SK-N-SH (cell line): ENCODE results near the gene SPRY4.

ENCODE experiments used
- ELF1 ChIP-seq: IDR thresholded peaks from 2 replicates; pipeline ENCODE4 v1.4.0; 2012
- EP300 ChIP-seq, 2 experiments: IDR thresholded peaks; 2 replicates each; pipeline versions ENCODE4 v1.4.0 to v1.6.1; 2012; ENCODE audit warnings: borderline replicate concordance in 1 of 2, low read depth in 1 of 2, low read length in 1 of 2
- FOXM1 ChIP-seq: IDR thresholded peaks from 2 replicates; pipeline ENCODE4 v1.4.0; 2012; ENCODE audit warnings: low read depth, mild to moderate bottlenecking
- JUND ChIP-seq: IDR thresholded peaks from 2 replicates; pipeline ENCODE4 v1.4.0; 2012
- NRF1 ChIP-seq: IDR thresholded peaks from 2 replicates; pipeline ENCODE4 v1.6.1; 2012; ENCODE audit warnings: low read depth, mild to moderate bottlenecking, low read length
- TF ChIP-seq, protein P1 (sequence below): IDR thresholded peaks from 2 replicates; pipeline ENCODE4; 2012
- TF ChIP-seq, protein P2 (sequence below): fragments of 200-600 bp; sonication (generic); IDR thresholded peaks from 2 replicates; pipeline ENCODE4 v1.6.1; 2017; ENCODE audit warnings: antibody characterized with exemption, mild to moderate bottlenecking, moderate library complexity
- TF ChIP-seq, protein P3 (sequence below): IDR thresholded peaks from 2 replicates; pipeline ENCODE4 v1.6.1; 2012; ENCODE audit warnings: mild to moderate bottlenecking, low read depth, low read length, moderate library complexity

DNA sequence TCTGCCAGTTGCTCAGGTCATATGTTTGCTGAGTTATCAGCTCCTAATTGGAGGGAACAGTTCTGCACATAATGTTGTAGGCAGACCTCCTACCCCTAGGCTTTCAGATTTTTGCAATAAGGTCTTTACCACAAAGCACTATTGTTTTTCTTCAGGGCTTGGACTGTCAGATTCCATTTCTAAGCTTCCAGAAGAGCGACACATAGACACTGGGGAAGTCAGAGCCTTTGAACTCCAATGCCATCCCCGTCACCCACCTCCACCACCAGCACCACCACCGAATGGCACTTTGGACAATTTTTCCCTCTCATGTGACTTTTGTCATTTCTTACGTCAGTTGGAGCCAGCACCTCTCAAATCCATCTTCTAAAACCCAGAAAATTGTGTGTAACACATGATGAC is 28.3 kb upstream of the SPRY4 start:
- TF ChIP-seq, protein P1, sequence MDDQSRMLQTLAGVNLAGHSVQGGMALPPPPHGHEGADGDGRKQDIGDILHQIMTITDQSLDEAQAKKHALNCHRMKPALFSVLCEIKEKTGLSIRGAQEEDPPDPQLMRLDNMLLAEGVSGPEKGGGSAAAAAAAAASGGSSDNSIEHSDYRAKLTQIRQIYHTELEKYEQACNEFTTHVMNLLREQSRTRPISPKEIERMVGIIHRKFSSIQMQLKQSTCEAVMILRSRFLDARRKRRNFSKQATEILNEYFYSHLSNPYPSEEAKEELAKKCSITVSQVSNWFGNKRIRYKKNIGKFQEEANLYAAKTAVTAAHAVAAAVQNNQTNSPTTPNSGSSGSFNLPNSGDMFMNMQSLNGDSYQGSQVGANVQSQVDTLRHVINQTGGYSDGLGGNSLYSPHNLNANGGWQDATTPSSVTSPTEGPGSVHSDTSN: no peak
- no peak for TF ChIP-seq ELF1
- TF ChIP-seq, protein P2, sequence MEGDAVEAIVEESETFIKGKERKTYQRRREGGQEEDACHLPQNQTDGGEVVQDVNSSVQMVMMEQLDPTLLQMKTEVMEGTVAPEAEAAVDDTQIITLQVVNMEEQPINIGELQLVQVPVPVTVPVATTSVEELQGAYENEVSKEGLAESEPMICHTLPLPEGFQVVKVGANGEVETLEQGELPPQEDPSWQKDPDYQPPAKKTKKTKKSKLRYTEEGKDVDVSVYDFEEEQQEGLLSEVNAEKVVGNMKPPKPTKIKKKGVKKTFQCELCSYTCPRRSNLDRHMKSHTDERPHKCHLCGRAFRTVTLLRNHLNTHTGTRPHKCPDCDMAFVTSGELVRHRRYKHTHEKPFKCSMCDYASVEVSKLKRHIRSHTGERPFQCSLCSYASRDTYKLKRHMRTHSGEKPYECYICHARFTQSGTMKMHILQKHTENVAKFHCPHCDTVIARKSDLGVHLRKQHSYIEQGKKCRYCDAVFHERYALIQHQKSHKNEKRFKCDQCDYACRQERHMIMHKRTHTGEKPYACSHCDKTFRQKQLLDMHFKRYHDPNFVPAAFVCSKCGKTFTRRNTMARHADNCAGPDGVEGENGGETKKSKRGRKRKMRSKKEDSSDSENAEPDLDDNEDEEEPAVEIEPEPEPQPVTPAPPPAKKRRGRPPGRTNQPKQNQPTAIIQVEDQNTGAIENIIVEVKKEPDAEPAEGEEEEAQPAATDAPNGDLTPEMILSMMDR: no peak
- TF ChIP-seq NRF1: no peak
- TF ChIP-seq EP300 (IDR thresholded peaks at IDR 0.05; ENCODE audit: borderline replicate concordance in 1 of 2, low read depth in 1 of 2, low read length in 1 of 2): no peak
- TF ChIP-seq, protein P3, sequence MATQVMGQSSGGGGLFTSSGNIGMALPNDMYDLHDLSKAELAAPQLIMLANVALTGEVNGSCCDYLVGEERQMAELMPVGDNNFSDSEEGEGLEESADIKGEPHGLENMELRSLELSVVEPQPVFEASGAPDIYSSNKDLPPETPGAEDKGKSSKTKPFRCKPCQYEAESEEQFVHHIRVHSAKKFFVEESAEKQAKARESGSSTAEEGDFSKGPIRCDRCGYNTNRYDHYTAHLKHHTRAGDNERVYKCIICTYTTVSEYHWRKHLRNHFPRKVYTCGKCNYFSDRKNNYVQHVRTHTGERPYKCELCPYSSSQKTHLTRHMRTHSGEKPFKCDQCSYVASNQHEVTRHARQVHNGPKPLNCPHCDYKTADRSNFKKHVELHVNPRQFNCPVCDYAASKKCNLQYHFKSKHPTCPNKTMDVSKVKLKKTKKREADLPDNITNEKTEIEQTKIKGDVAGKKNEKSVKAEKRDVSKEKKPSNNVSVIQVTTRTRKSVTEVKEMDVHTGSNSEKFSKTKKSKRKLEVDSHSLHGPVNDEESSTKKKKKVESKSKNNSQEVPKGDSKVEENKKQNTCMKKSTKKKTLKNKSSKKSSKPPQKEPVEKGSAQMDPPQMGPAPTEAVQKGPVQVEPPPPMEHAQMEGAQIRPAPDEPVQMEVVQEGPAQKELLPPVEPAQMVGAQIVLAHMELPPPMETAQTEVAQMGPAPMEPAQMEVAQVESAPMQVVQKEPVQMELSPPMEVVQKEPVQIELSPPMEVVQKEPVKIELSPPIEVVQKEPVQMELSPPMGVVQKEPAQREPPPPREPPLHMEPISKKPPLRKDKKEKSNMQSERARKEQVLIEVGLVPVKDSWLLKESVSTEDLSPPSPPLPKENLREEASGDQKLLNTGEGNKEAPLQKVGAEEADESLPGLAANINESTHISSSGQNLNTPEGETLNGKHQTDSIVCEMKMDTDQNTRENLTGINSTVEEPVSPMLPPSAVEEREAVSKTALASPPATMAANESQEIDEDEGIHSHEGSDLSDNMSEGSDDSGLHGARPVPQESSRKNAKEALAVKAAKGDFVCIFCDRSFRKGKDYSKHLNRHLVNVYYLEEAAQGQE: no peak
- no peak for TF ChIP-seq JUND
- no peak for TF ChIP-seq FOXM1
